GM21526 (cell line): Measurements from ENCODE around the gene ADGRD2.
"Not testable (repeated sequence)": the region's sequence is repeated elsewhere in the genome, so short reads cannot be mapped to it uniquely, and the experiment has no call there.

ENCODE experiments used
- ATAC-seq: cut with Tn5 transposase; IDR thresholded peaks from one replicate; pipeline ENCODE4 v1.9.1; 2021; ENCODE audit warnings: moderate library complexity; ENCODE audit not compliant: unreplicated experiment, low FRiP score

The ADGRD2 gene, protein sequence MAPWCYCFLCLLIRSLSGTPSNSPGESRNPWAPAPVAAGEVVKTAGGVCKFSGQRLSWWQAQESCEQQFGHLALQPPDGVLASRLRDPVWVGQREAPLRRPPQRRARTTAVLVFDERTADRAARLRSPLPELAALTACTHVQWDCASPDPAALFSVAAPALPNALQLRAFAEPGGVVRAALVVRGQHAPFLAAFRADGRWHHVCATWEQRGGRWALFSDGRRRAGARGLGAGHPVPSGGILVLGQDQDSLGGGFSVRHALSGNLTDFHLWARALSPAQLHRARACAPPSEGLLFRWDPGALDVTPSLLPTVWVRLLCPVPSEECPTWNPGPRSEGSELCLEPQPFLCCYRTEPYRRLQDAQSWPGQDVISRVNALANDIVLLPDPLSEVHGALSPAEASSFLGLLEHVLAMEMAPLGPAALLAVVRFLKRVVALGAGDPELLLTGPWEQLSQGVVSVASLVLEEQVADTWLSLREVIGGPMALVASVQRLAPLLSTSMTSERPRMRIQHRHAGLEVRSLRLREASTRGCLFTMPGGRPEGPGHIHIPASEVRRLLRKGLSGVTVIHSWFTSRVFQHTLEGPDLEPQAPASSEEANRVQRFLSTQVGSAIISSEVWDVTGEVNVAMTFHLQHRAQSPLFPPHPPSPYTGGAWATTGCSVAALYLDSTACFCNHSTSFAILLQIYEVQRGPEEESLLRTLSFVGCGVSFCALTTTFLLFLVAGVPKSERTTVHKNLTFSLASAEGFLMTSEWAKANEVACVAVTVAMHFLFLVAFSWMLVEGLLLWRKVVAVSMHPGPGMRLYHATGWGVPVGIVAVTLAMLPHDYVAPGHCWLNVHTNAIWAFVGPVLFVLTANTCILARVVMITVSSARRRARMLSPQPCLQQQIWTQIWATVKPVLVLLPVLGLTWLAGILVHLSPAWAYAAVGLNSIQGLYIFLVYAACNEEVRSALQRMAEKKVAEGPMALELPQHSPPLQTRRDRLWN

DNA sequence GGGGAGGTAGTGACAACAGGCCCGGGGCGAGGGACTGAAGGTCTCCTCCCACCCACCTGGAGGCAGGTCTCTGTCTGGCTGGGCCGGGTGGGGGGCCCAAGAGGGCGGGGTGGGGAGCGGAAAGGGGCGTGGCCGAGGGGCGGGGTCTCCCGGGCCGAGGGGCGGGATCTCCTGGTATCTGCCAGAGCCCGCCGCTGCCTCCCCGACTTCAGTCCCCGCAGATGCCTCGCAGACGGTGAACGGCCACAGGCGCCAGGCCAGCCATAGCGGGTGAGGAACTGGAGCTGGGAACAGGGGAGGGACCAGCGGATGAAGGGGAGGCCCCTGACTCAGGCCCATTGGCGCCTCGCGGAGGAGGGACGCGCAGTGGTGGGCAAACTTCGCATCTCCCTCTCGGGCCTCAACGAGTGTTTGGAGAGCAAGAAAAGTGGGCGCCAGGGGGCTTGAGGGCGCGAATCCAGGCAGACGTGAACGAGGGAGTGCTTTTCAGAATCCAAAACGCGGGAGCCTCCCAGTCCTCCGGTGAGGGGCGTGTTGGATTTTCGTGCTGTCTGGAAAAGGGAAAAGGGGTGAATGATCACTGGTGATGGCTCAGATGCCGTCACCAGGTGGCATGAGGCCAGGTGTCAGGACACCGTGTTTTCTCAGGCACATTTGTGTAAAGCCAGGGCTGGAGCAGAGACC, at the start of gene ADGRD2:
Gene ADGRD2, plus strand, starts transcription at position 211 of the 684 bp plus-strand sequence. CDS start 1,216 bp downstream, outside the sequence.
- no peak for ATAC-seq

DNA sequence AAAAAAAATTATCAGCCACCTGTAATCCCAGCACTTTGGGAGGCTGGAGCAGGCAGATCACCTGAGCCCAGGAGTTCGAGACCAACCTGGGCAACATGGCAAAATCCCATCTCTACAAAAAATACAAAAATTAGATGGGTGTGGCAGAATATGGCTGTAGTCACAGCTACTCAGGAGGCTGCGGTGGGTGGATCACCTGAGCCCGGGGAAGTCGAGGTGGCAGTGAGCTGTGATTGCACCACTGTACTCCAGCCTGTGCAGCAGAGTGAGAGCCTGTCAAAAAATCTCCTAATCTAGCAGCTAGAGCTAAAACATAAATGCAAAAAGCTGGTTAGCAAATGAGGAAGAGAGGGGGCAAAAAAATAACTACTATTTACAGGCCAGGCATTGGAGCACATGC, 47.0 kb upstream of the ADGRD2 start:
- no peak for ATAC-seq

DNA sequence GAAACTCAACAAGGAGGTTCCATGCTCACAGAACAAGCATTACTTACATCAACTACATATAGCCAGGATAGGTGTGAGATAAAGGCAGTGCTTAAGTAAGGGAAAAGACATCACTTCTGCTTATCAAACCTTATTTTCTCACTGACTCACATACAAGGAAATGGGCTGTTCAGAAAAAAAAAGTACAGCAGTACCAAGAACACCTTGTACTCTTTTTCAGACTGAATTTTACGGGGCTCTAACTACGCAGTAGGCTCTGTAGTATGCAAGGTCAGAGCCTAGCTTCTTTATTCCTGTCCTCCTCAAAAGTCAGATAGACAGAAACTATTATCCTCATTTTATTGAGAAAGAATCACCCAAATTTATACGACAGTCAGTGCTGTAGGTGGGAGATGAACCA, 40.8 kb upstream of the ADGRD2 start:
- no peak for ATAC-seq

DNA sequence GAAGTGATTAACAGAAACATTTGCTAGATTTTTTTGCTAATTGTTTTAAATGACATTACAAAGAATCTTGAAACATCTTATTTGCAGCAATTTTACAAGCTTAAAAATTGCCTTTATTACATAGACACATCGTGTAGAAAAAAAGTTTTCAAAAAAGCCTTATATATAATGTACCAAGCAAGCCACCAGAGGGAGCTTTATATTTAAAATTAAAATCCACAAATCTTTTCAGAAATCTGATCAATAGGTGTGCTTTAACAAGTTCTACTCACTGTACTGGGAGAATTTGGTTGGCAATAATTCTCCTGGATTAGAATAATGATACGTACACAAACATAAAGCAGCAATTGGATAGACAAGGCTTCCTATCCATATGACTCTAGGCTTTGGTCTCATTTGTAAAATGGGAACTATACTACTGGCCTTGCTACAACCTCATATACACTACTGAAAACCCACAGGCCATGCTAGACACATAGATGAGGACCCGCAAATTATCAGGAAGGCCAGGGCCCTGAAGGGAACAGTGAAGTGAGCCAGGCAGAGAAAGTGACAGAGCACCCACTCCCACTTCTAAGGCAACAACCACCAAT, 39.8 kb upstream of the ADGRD2 start:
- no peak for ATAC-seq

DNA sequence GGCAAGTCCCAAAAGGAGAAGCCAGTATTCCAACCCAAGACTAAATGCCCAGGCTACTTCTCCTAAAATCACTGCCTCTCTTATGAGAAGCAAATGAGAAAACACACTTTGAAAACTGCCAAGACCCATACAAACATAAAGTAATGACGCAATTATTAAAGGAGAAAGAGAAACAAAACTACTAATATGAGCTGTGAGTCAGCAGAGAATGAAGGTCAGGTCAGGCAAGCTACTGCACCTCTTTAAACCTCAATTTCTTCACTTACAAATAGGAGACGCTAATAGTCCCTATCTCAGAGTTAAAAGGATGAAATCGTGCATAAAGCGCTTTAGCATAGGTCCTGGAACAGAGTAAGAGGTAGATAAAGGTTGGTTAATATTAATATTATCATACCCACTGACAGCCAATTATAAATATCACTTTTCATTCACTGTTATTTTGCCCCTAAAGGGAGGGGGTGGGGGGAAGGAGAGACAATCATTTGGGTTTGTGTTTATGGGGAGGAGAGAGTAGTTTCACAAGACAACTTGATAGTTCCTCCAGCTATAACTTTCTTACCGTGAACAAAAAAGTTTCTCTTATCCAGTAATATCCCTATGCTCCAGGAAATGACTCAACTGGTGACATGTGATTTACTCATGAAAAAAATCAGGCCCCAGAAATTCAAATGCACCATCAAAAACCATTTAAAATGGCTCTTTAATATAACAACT, 38.6 kb upstream of the ADGRD2 start:
- no peak for ATAC-seq

DNA sequence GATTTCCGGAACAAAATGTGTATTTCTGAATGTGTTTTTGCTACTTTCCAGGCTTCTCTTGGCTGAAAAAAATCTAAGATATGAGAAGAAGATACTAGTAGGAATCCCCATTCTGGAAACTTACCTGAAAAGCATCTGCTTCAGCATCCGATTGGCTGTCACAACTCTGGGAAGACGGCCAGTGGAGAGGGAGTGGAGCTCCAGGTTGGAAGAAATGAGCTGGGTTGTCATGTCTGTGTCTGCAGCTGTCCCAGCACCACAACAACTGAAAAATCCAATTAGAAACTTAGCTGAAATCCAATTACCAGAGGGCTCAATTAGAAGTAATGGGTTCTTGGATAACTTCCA, 38.0 kb upstream of the ADGRD2 start:
- no peak for ATAC-seq

DNA sequence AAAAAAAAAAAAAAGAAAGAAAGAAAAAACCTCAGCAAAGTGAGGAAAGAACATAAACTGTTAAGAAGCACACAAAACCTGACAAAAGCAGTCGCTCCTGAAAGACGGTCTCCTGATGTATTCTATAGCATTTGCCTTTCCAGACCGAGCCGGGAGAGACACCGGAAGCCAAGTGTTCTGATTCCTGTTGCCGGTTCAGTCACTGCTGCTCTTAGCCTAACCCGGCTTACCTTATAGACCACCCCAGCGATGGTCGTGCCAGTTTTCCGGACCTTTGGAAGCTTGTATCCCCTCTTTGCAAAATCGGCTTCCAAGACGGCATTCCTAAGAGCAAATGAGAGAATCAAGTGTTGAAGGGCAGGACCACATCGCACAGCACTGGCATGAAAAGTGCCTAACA, 35.6 kb upstream of the ADGRD2 start:
- ATAC-seq = no peak

DNA sequence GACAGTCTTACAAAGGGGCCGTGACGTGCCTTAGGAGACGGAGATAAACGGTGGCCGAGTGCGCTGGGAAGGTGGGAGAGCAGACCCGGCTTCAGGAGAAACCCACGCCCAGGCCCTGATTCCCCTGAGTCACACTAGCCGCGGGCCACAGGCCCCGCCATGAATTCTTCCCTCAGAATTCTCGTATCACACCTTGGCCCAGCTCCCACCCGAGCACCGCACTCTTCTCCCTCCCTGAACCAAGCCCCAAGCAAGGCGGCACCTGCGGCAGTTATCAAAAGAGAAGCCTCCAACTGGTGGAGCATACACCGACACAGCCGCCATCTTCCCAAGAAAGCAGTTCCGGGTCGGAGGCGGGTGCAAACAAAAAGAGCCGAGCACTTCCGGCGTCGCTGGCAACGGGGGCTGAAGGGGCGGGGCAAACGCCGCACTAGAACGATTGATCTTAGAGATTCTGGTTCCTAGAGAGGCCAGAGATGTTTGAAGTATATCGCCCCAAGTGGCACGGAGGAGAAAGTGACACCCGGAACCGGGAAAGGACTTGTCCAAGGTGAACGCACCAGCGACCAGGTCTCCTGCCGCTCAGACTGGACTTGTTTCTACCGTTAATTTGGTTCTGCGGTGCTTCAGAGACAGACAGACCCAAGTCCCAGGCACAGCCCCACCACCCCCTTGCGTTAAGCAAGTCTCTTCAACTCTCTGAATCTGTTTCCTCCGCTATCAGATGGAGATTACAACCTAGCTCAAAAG, 35.0 kb upstream of the ADGRD2 start, which contains the start of gene PSMB7:
Gene PSMB7, minus strand, starts transcription at position 341 of the 750 bp plus-strand sequence. Its CDS starts 17 bp downstream, at position 324.
- ATAC-seq = peak; percentile 83

DNA sequence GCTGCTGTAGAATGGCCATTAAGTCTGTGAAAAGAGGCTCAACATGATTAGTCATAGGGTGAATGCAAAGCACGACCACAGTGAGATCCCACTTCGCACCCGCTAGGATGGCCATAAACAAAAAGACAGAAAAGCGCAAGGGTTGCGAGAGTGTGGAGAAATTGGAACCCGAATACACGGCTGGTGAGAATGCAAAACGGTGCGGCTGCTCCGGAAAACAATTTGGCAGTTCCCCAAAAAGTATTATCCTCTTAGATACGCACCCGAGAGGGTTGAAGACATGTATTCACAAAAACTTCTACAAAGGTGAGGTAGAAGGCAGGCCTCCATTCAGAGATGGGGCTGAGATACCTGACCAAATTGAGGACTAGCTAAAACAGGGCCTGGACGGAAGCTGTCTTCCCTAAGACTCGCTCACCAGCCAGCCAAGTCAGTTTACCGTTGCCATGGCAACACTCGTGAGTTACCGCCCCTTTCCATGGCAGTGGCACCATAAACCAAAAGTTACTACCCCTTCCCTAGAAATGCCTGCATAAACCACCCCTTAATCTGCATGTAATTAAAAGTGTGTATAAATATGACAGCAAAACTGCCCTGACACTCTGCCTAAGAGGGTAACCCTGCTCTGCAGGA, 34.3 kb upstream of the ADGRD2 start:
- no peak for ATAC-seq

DNA sequence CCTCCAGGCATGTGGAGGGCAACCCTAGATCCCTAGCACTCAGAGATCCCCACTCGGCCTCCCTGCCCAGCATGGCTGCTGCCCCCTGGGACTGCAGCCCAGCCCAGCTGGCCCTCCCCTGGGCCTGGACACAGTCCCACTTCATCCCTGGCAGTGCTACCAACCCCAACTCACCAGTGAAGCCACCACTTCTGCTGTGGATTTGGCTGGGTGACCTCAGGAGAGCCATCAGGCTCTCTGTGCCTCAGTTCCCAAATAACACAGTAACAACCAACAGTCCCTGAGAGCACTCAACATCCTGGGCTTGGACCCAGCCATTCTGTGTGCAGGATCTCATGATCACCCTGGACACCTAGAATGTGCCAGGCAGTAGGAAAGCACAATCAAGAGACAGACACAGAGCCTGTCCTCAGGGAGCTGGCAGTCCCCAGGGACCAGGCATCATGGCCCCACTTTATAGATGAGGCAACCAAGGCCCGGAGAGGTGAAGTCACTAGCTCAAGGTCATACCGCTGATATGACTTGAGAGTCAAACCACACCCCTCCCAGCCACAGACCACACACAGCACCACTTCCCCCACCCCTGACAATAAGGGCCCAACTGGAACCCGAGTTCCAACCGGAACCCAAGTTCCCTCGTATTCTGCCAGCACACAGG, 30.3 kb upstream of the ADGRD2 start:
- no peak for ATAC-seq

DNA sequence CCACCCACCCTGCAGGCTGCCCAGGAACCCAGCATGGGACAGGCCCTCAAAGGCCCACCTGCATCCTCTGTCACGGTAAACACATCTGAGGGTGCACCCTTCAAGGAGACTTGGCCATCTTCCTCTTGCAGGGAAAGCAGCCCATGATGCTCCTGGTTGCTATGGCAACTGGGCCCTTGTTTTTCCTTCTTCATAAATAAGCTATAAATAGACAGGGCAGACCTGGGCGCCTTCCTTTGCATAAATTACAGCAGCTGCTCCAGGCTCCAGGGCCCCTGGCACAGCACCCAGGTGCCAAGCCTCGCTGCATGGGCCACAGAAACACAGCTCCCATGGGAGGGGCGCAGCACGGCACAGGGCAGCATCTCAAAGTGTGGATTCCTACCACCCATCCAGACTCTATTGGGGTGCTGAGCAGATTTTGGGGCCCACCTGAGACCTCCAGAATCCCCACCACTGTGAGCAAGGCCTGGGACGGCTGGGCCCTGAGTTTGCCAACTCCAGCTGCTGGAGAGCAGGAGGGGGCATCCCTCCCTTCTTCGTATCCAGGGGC, 29.2 kb upstream of the ADGRD2 start:
- ATAC-seq = no peak

DNA sequence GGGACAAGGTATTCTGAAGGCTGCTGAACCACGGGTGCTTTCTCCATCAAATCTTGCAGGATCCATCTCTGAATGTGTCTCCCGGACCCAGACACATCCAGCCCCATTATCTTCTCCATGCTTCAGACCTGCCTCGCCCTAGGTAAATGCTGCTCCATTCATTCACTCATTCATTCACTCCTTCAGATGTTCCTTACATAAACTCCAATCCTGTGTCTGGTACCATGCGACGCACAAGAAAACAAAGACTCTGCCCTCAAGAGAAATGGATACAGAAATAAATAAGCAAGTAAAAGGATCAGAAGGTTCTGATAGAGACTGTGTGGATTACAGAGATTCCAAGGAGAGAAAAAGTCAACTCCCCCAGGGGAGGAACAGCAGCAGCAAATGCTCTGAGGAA, 27.1 kb upstream of the ADGRD2 start:
- ATAC-seq = no peak

DNA sequence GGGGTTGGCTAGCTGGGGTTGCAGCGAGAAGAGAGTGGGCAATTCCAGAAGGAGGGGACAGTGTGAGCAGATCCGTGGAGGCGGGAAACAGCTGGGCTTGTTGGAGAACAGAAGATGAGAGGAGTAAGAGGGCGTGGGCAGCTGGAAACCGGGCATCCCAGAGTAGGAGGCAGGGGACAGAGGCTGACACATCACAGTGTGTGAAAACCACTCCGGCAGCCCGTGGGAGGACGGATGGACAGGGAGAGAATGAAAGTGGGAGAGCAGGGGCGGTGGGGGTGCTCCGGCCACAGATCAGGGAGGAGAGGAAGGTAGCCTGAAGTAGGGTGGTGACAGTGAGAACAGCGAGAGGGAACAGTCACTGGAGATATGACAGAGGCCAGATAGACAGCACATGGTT, 26.7 kb upstream of the ADGRD2 start:
- ATAC-seq = no peak

DNA sequence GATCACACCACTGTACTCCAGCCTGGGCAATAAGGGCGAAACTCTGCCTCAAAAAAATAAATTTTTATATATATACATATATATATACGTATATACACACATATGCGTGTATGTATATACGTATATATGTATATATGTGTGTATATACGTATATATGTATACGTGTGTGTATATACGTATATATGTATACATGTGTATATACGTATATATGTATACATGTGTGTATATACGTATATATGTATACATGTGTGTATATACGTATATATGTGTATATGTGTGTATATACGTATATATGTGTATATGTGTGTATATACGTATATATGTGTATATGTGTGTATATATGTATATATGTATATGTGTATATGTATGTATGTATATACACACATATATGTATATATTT, 24.5 kb upstream of the ADGRD2 start:
- ATAC-seq = not testable (repeated sequence)

DNA sequence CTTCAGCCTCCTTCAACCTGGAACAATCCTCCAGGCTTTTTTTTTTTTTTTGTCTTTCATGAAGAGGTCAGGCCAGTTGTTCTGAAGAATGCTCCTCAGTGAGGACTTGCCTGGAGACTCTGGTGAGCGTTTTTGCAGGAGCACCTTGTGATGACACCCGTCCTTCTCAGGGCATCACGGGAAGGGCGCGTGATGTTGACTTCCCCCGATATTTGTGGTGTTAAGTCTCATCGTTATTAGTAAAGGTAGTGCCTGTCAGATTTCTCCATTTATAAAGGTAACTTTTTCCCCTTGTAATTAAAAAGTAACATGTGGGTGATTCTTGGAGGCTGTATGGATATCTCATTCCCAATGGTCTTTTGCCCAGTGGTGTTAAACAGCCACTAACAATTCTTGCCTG, 23.9 kb upstream of the ADGRD2 start:
- ATAC-seq = no peak

DNA sequence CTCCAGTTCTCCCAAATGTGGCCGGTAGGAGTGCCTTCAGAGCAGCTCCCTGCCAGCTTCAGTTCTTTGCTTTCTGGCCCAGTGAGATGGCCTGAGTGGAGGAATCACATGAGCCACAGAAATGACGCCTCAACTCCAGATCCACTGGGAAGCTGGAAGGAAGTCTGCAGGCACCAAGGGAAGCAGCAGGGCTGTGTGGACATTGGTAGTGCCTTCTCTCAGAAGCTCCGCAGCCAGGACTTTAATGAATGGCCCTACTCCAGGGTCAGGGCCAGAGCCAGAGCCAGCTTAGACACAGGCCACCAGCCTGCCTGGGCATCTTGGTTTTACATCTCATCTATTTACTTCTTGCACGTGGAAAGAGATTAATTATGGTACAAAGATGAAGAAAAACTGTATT, 23.0 kb upstream of the ADGRD2 start:
- ATAC-seq = no peak

DNA sequence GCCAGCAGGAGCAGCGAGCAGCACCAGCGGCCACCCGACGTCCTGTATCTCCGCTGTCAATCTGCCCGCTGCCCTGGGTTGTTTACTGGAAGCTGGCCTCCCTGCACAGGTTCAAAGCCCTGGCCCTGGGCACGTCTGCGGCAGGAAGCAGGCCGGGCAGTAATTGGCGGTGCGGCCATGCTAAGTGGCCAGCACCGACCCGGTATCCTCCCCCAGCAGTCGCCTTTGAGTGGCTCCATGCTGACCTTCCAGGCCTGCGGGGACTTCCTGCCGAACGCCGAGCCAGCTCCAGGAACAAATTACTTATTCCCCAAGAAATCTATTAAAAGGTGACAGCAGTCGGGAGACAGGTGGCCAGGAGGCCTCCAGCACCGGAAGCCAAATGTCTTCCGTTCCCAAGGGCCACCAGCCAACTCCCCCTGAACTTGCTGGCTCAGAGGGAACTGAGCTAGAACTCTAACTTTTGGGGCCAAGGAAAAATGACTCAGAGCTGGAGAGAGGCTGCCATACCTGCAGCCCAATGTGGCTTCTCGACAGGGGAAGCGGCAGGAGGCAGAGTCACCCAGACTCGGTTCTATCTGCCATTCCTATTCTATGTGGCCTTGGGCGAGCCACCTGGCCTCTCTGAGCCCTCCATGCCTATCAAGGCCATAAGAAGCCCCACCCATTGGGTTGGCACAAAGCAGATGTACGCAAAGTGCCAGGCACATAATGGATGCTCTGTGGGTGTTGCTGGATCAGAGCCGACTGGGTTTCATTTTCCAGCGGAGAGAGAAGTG, 21.3 kb upstream of the ADGRD2 start:
- ATAC-seq = no peak
